Measurements from ENCODE around the gene KCNQ4.

The KCNQ4 gene

GRCh38 chr1:40784141-40784770 lies 669 bp downstream of the KCNQ4 start:
- TF ChIP-seq, protein P1, sequence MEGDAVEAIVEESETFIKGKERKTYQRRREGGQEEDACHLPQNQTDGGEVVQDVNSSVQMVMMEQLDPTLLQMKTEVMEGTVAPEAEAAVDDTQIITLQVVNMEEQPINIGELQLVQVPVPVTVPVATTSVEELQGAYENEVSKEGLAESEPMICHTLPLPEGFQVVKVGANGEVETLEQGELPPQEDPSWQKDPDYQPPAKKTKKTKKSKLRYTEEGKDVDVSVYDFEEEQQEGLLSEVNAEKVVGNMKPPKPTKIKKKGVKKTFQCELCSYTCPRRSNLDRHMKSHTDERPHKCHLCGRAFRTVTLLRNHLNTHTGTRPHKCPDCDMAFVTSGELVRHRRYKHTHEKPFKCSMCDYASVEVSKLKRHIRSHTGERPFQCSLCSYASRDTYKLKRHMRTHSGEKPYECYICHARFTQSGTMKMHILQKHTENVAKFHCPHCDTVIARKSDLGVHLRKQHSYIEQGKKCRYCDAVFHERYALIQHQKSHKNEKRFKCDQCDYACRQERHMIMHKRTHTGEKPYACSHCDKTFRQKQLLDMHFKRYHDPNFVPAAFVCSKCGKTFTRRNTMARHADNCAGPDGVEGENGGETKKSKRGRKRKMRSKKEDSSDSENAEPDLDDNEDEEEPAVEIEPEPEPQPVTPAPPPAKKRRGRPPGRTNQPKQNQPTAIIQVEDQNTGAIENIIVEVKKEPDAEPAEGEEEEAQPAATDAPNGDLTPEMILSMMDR (IDR thresholded peaks at IDR 0.05), result no peak

DNA sequence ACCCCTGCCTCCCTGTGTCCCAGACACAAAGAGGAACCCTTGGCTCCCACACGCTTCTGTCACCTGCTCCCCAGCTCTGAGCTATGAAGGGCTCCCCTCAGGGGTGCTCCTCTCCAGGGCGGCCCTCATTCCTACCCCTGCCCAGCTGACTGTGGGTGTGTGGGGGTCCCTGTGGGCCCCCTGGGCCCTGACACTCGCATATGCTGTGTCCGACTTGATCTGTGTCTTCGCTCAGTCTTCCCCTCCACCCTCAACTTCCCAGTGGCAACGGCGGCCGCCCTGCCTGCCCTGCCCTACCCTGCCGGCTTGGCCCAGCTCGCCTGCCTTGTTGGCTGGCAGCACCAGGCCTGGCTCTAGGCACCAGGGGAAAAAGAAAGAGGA lies 1.2 kb downstream of the KCNQ4 start:
- TF ChIP-seq, protein P1 (IDR thresholded peaks at IDR 0.05), result no peak

GRCh38 chr1:40785446-40785845 lies 1.9 kb downstream of the KCNQ4 start:
- TF ChIP-seq, protein P1 (IDR thresholded peaks at IDR 0.05), result no peak

DNA sequence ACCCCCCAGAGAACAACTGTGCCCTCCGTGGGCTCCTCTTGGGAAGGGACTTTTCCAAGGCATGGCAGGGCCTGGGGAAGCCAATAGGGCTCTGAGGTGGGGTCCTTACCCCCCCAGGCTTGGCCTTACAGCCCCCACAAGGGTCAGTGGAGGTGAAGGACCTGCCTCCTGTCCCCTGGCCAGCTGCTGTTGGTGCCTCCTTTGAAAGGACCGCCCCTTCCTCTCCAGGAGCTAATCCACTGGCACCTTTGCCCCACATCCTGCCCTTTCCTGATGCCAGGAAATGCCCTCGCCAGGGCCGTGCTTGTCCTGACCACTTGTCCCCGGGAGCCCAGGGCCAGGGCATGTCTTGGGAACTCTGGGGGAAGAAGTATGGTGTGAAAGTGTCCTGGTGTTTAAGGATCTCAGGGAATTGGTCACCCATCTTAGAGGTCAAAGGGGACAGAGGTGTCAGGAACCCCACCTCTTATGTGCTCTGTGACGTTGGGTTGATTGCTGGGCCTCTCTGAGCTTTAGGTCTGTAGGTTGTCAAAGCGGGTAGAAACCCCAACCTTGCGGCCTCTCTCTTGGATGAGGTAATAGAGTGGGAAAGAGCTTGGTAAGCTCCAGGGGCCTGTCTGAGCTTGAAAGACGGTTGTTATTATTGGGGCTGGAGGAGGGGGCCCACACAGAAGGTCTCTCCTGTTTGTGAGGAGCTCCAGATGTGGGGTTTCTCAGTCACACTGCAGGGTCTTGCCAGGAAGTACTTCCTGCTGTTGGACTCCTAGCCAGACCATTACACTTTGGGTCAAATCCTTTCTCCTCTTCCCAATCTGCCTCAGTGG lies 2.8 kb downstream of the KCNQ4 start:
- TF ChIP-seq, protein P1 (IDR thresholded peaks at IDR 0.05), result no peak

DNA sequence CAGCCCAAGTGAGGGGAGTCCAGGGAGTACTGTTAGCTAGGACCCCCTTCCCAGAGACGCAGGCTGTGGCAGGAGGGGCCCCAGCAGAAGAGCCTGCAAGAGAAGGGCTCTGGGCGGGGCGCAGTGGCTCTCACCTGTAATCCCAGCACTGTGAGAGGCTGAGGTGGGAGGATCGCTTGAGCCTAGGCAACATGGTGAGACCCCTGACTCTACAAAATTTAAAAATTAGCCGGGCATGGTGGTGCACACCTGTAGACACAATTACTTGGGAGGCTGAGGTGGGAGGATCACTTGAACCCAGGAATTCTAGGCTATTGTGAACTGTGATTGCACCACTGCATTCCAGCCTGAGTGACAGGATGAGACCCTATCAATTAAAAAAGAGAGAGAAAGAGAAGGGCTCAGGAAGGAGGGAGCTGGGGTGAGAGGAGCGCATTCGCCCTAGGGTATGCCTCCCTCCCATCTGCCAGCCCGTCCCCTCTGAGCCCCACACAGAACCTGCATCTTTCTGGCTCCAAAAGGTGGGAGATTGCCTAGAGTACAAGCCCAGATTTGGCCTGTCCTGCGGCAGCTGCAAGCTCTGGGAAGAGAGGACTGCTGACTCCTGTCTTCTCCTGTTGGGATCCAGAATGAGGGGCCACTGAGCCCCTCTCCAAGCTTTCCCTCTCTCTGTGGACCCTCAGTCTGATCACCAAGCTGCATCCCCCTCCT lies 3.6 kb downstream of the KCNQ4 start:
- TF ChIP-seq, protein P1 (IDR thresholded peaks at IDR 0.05), result no peak

GRCh38 chr1:40787737-40788560 lies 4.4 kb downstream of the KCNQ4 start:
- TF ChIP-seq, protein P1 (IDR thresholded peaks at IDR 0.05), result no peak

Data from LNCAP (cell line).